Stimulated activated CD8-positive, alpha-beta memory T cell treated with anti-CD3 and anti-CD28 coated beads, Interleukin-15, amount 100 ng/mL, for 48 hours (primary cell): ENCODE data around the gene CGNL1.

Experiments
- DNase-seq, 2 donors: peaks; one replicate each; pipeline ENCODE4 v3.0.0-alpha.2; 2020; ENCODE audit warnings: low read depth in 2 of 2

Gene CGNL1

GRCh38 chr15:57375827-57376695 lies at the start of gene CGNL1:
CGNL1 (plus strand) TSS chr15:57376505; CDS start chr15:57438000, 61,495 bp downstream.
- DNase-seq = no peak

GRCh38 chr15:57327985-57328471 lies 48.3 kb upstream of the CGNL1 start:
- DNase-seq = no peak

GRCh38 chr15:57328479-57328878 lies 47.8 kb upstream of the CGNL1 start:
- no peak for DNase-seq

GRCh38 chr15:57328897-57329296 lies 47.4 kb upstream of the CGNL1 start:
- no peak for DNase-seq

- DNase-seq = no peak
Measured at GRCh38 chr15:57329582-57330367, 46.5 kb upstream of the CGNL1 start.

GRCh38 chr15:57330619-57331340 lies 45.5 kb upstream of the CGNL1 start:
- DNase-seq = no peak

GRCh38 chr15:57332326-57332725 lies 44.0 kb upstream of the CGNL1 start:
- DNase-seq = no peak

GRCh38 chr15:57333487-57333886 lies 42.8 kb upstream of the CGNL1 start:
- DNase-seq = no peak

- no peak for DNase-seq
Measured at GRCh38 chr15:57334257-57334656, 42.0 kb upstream of the CGNL1 start.

- DNase-seq = no peak
Measured at GRCh38 chr15:57335293-57335715, 41.0 kb upstream of the CGNL1 start.

GRCh38 chr15:57335719-57336118 lies 40.6 kb upstream of the CGNL1 start:
- DNase-seq = no peak

- no peak for DNase-seq
Measured at GRCh38 chr15:57337868-57338411, 38.4 kb upstream of the CGNL1 start.

GRCh38 chr15:57339321-57339720 lies 37.0 kb upstream of the CGNL1 start:
- DNase-seq = no peak

GRCh38 chr15:57340682-57341259 lies 35.5 kb upstream of the CGNL1 start:
- no peak for DNase-seq

- no peak for DNase-seq
Measured at GRCh38 chr15:57343048-57343447, 33.3 kb upstream of the CGNL1 start.

GRCh38 chr15:57343498-57343897 lies 32.8 kb upstream of the CGNL1 start:
- DNase-seq = no peak

GRCh38 chr15:57344282-57344681 lies 32.0 kb upstream of the CGNL1 start:
- no peak for DNase-seq

GRCh38 chr15:57345584-57345983 lies 30.7 kb upstream of the CGNL1 start:
- no peak for DNase-seq

- no peak for DNase-seq
Measured at GRCh38 chr15:57348081-57348480, 28.2 kb upstream of the CGNL1 start.

- no peak for DNase-seq
Measured at GRCh38 chr15:57352535-57353316, 23.6 kb upstream of the CGNL1 start.
